HuH-7 (cell line): ENCODE results near the gene SAYSD1.

Experiments
- DNase-seq: peaks from one replicate; pipeline ENCODE4 v3.0.0; 2011; ENCODE audit warnings: low spot score

Gene SAYSD1

DNA sequence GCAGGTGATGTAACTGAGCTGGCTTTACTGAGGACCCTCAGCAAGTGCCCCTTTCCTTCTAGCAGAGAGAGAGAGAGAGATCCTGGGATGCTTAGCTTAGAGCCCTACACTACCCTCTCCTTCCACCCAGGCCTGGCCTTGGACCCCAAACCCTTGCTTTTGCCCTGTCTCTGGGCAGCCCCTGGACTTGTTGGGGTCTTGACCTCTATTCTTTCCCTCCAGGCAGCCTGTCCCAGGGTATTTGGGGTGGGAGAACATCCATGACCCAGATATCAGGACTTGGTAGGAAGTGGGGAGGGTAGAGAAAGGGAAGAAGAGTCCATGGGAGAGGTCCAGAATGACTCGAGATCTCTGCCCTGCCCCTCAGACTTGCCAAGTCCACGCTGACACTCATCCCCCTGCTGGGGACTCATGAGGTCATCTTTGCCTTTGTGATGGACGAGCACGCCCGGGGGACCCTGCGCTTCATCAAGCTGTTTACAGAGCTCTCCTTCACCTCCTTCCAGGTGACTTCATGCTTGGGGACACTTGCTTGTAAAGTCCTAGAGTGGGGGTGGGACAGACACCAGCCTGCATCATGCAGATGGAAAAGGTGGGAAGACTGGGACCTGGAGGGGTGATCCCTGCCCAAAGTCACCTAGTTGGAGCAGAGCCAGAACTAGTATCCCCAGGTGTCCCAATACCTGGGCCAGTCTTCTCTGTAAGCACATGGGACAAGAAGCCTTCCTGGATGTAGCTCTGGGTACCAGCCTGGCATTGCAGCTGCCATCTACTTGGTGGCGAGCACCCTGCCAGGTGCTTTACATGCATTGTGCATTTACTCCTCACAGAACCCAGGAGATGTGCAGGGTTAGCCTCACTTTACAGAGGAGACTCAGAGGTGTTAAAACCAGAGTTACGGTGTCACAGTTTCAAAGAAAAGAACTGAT lies 35.5 kb downstream of the SAYSD1 start:
- DNase-seq, result no peak

DNA sequence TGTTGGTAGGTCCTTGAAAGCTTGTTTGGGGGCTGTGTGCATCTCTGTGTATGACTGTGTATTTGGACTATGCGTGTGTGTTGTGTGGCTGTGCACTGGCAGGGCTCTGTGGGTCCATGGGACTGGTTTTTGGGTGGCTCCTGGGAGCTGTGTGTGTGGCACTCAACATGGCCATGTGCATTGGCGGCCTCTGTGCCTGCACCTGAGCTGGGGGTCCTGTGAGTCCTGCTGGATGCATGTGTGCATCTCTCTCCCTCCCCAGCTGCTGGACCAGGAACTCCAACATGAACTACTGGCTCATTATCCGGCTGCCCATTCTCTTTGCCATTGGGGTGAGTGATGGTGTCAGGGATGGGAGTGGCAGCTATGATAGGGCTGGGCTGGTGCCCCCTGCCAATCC lies 36.3 kb downstream of the SAYSD1 start:
- no peak for DNase-seq

DNA sequence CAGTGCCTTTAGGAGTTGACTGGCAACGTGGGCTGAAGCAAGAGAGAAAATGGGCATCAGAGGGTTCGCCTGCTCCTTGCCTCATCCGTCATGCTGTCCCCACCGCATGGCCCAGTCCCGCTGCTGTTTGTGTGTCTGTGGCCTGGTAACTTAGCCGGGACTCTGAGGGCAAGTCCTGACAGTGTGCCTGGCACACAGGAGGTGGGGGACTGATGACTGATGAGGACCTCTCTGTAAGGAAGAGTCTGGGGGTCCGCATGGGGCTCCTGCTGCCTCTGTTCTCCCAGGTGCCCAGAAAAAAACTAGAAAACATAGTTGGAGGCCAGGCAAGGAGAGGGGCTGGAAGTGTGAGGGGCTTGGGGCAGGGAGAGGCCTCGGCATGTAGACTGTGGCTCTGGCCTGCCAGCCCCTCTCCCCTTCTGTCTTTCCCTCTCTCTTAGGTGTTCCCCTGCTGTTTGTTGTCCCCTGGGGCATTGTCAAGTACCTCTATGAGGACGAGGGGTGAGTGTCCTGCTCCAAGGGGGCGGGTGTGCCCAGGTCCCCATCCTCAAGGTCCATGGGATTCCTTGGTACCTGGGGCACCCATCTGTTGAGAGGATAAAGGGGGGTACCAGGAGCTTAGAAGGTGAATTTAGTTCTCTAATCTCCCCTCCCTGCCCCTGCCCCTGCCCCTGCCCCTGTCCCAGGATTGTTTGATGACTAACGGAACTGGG lies 36.9 kb downstream of the SAYSD1 start:
- no peak for DNase-seq

DNA sequence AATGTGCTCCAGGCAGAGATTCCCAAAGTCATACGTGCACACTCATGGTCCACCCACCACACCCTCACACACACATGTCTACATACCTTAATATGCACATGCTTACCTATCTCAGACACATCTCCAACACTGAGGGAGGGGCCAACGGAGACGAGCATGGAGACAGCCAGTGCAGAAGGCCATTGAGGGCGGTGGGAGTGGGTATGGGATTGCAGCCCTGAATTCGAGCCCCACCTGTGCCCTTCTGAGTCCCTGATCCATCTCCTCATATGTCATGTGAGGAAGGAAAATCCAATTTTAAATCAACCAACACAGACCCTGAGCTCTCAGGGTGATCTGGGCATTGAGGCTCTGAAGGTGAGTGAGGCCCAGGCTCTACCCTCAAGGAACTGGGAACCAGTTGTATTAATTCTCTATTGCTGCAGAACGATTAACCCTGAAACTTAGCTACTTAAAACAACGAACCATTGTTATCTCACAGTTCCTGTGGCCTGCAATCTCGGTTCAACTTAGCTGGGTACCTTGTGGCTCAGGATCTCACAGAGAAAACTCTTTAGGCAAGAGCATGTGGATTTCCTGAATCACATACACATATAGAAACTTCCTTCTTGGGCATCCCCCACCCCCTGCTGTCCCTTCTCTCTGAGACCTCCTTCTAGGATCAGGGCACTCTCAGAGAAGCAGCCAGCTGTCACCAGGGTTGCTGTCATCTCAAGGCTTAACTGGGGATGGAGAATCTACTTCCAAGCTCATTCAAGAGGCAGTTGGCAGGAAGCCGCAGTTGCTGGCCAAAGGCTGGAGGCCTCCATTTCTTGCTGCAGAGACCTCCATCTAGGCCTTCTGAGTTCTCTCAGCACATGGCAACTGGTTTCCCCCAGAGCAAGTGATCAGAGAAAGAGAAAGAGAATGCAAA lies 38.1 kb downstream of the SAYSD1 start:
- DNase-seq, result no peak

DNA sequence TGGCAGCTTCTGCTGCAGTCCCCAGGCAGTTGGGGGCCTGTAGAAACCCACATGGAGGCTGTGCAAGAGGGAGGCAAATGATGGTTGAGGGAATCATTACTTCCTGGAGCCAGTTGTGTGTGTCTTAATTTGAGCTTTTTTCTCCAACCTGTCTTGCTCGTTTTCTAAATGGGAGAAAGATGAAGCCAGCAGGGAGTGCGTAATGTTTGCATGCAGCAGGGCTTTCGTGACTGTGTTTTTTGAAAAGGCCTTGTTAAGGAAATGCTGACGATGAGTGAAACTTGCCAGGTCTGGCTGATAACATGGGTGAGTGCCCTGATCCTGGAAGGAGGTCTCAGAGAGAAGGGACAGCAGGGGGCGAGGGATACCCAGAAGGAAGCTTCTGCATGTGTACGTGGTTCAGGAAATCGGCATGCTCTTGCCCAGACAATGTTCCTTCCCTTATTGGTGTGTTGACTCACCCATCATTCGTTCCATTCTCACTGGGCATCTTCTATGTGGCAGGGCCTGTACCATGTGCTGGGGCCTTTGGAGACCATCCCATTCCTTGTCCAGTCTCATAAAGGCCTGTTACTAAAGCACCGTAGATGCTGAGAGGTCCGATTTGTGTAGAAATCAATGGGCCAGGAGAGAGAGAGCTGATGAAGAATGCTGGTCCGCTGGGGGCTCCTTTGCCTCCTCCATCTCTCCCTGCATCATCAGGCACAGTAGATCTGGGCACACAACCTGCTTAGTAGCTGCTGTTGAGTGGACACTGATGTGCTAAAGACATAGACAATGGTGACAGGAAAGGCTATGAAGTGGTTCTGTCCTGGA lies 39.0 kb downstream of the SAYSD1 start:
- DNase-seq, result no peak

DNA sequence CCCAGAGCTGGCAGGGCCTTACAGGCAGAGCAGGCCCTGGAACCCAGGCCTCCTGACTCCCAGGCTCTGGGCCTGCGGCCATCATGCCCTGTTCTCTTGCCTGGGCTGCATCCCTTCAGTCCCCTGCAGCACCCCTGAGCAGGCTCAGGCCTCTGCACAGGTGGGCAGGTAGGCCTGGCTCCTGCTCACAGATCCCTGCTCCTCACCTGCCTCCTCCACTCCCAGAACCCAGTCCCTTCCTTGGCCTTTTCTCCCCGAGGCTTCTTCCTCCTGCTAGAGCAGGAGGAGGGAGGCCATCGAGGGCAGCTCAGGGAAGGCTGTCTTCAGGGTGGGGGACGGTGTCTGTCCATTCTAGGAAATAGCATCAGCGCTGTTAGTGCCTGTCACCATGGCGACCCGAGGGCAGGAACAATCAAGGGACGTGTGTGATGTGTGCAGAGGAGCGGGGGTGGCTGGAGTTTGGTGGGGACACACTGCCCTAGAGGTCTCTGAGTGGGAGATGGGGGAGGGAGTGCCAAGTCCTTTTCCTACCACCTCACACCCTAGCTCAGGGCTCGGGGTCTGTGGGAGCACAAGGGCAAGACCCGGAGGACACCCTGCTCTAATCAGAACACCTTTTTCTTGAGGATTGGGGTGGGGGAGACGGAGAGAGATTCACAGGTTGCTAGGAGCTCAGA lies 39.8 kb downstream of the SAYSD1 start:
- DNase-seq, result no peak

DNA sequence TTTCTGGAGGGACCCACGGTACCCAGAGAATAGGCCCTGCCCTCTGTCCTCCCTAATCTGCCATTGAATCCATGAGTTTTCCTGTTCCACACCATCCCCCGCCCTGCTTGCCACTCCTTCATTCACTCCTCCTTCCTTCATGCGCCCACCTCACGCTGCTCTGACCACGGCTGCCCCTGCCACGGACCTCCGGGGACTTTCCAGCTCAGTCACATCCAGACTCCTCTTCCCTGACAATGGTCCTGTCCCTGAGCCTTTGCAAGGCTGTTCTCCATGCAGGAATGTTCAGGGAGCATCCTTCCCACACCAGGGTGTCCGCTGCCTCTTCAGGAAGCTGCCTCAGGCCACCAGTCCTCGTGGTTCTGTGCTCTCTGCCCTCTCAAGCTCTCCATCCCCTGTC lies 40.5 kb downstream of the SAYSD1 start:
- no peak for DNase-seq

DNA sequence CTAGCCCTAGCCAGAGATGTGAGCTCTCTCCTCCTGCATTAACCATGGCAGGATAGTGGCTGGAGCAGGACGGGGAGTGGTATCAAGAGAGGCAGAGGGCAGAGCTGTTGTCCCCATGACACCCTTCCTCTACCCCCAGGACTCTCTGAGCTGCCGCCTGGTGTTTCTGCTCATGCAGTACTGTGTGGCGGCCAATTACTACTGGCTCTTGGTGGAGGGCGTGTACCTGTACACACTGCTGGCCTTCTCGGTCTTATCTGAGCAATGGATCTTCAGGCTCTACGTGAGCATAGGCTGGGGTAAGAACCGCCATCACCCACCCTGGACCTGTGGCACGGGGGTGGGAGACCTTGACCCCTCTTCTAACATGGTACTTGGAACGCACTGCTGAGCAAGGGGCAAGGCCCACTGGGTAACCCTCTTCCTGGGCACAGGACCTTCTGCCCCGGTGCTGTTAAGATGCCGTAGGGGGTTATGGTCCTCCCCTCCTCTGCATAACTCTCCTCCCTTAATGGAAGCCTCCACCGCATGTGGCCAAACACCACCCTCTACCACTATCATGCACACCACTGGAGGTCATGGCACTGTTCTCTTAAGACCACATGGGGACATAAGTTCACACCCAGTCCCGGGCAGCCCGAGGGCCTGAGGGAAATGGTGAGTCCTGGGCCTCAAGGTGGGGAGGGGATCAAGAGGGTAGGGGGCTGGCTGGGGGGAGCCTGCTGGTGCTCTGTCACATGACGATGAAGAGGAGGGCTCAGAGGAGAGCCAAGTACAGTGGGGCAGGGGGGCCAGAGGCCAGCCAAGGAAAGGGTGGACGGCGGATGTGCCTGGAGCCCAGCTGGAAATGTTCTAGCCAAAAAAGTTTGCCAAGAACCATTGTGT lies 41.3 kb downstream of the SAYSD1 start:
- DNase-seq, result no peak

DNA sequence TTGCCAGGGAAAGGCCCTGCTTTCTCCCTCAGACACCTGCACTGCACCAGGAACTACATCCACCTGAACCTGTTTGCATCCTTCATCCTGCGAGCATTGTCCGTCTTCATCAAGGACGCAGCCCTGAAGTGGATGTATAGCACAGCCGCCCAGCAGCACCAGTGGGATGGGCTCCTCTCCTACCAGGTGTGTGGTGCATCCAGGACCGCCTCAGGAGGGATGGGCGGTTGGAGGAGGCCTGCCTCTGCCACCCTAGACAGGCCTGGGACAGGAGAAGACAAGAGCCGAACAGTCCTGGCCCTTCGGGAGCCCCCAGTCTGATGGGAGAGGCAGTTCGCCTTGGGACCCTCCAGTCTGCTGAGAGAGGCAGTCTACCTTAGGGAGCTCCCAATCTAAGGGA lies 42.2 kb downstream of the SAYSD1 start:
- DNase-seq, result no peak

DNA sequence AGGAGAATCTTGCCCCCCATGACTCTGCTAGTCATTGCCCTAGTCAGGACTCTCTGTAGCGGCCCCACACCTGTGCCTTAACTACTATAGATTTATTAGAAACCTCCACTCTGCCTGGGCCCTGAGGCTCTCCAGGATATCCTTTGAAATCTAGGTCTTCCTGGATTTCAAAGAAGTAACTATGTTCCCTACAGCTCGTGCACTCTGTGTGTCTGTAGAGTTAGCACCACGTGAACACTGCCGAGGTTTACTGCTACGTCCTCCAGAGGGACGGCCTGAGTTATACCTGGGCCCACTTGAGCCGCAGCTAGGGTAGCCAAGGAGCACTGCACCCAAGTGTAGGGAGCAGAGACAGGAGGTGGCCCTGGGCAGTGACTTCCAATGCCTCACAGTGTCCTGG lies 46.6 kb downstream of the SAYSD1 start:
- DNase-seq, result no peak

DNA sequence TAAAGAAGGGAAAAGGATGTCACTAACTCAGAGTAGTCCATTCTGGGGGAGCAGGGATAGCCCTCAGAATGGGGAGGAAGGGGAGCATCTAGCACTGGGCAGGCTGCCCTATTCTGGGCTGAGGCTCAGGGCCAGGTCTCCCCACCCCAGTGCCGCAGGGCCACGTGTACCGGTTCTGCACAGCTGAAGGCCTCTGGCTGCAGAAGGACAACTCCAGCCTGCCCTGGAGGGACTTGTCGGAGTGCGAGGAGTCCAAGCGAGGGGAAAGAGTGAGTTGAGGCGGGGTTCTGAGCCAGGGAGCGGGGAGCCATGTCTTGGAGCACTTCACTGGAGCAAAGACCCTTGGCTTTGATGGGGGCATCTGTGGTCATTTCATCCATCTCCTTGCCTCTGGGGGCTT lies 49.4 kb downstream of the SAYSD1 start:
- no peak for DNase-seq

DNA sequence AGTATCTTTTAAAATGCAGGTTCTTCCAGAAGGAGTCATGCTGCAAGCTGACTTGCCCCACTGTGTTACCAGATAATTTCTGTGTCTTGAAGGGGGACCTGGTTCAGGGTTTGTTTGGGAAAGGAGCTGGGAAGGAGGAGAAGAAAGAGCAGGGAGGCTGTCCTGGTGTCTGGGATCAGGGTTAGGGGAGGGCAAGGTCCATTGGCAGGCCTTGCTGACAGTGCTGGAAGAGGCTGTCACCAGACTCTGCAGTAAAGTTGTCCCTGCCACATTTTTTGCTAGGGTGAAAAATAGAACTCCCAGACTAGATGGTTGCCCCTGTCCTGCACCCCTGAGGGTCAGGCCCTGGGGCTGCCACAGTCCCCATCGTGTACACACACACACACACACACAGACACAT lies 51.5 kb downstream of the SAYSD1 start:
- DNase-seq, result peak; percentile 34

DNA sequence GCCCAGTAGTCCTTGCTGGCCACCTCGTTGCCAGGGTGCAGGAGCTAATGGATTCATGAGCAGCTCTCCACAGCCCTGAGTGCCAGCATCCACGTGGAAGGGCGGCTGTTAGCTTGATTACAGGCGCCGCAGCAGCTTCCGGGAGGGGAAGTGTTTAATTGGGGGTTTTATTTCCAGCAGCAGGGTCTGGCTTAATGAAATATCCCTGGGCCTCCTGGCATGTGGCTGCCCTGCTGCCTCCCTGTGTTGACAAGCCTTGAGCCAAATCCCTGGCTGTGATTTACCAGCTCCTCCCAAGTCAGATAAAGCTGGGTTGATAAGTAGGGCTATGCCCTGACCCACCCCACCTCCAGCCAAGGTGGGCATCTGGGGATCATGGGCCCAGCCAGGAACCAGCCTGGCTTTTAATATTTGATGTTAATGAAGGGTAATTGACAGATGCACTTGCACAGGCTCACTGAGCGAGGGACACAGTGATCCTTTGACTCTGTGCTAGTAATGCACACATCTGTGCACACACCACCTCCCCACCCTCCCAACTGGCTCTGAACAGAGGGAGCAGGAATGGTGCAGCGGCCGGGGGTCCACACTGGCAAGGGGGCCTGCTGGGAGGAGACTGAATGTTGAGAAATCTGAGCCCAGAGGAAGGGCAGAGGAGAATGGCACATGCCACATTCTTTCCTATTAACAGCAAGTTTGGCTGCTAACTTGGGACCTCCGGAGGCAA lies 52.8 kb downstream of the SAYSD1 start:
- DNase-seq, result no peak

DNA sequence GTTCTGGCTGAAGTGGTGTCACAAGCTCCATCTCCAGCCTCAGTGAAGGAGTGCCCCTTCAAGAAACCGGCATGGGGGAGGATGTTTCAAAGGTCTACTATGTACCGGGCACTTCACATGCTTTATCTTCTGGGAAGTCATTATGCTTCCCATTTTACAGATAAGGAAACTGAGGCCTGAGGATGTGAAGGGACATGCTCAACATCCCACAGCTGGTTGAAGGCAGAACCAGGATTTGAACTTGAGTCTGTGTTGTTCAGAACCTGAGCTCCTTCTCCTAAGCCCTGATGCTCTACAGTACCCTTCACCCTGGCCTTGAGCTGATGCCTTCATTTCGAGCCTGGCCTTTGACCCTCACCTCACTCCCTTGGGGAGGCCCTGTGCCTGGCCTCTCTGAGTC lies 53.4 kb downstream of the SAYSD1 start:
- DNase-seq, result no peak

DNA sequence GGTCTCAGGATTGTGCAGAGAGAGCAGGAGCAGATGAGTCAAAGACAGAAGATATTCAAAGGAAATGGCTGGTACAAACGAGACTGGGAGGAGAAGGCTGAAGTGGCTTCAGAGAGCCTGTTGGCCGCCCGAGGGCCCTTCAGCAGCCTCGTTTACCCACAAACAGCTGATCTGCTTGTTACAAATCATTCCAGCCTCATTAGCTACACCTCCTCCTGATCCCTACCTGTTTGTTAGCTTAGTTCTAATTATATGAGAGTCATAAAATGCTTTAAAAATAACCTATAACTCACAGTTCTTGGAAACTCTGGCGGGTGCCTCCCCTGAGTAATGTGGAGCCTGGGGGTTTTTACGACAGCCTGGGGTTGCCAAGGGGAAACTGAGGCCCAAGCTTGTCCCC lies 53.8 kb downstream of the SAYSD1 start:
- DNase-seq, result no peak

DNA sequence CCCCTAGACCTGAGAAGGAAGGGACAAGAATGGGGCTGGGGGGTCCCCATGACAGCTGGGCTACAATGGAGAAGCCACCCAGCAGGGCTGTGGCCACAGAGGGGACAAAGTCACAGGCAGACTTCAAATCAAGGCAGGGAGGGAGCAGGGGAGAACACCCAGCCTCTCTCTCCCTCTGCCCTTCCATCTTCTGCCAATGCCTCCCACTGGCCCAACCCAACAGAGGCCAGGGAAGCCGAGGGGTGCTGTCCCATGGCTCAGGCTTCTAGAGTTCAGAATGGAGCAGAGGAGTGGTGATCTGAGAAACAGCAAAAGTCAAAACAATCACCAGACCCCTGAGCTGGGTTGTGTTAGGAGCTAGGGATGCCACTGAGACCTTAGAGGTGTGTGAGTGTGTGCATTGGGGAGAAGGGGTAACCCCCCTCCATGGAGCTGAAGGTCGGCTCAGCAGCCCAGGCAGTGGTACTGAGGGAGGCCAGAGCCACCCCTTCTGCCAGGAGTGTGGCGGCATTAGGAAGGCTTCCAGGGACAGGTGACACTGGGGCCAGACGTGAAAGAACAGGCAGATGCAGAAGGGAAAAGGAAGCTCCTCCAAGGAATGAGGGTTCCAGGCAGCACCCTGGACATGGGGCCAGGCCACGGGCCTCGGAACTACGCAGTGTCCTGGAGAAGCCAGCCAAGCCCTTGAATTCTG lies 54.4 kb downstream of the SAYSD1 start:
- no peak for DNase-seq

DNA sequence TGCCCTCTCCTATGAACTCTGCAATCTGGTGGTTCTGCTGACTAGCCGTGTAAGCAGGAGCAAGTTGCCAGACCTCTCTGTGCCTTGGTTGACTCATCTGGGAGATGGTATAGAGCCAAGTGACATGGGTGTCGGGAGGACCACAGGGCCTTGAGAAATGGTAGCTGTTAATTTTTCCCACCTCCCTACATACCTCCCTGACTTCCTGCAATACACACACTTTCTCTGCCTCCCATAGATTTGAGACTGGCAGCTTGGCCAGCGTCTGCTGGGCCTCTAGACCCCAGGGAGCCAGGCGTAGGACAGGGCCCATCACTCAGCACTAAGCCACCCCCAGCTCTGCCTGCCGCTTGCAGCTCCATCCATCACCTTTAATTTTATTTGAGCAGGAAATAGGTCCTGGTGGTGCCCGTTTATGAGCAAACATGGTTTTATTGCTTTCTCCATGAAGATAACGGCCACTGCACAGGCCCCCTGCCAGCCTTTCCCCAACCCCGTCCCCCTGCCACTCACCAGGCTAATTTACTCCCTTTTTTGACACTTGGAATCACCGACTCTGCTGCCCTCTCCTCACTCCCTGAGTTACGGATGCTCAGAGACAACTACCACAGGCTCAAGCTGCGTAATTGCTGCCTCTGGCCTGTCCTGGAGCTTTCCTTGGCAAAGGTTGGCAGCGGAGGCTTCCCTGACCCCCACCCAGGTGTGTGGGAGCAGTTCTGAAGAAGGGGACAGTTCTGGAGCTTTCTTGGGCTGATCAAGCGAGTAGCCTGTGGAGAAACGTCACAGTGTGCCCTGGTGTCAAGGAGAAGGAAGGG lies 55.3 kb downstream of the SAYSD1 start:
- DNase-seq, result no peak
